T-cell (primary cell): ENCODE data around the gene BBS5. TPM values are rescaled to one million over a fixed set of nuclear protein-coding genes. Genes with fewer than 3 reads are reported as not detected.
A peak's percentile ranks its signal among the peaks of the same experiment; 100 is the strongest.
"Not testable (repeated sequence)": the region's sequence is repeated elsewhere in the genome, so short reads cannot be mapped to it uniquely, and the experiment has no call there.

ENCODE experiments used
- ATAC-seq, 4 experiments: fragments of 200-7000 bp in 3 of 4; fragments of 150-1000 bp in 1 of 4; cut with Tn5 transposase; replicated peaks in 1 of 4; 1 replicate in 3 of 4; 2 replicates in 1 of 4; pipeline ENCODE4 v1.10.0; 2021; ENCODE audit warnings: moderate library complexity in 3 of 4, mild to moderate bottlenecking in 2 of 4, moderate number of reproducible peaks in 1 of 4
- CTCF ChIA-PET, 2 donors: fragments of 300-600 bp; sonication (Branson Sonifier 250); formaldehyde crosslinking; loops; one replicate each; lab custom pipeline; 2022; ENCODE audit warnings: antibody characterized with exemption in 2 of 2; lab: Charles Lee
- POLR2A ChIA-PET, 2 donors: fragments of 300-600 bp; sonication (Branson Sonifier 250); formaldehyde crosslinking; loops; one replicate each; lab custom pipeline; 2022; ENCODE audit warnings: antibody characterized with exemption in 2 of 2; lab: Charles Lee
- DNase-seq, 35 experiments: peaks; one replicate each; pipeline versions ENCODE4 v3.0.0 to v3.0.0-alpha.2; 2013 to 2023
- H3K27ac ChIP-seq: one replicate; pipeline ENCODE4 v1.5.1; 2013; ENCODE audit warnings: low read length
- H3K27me3 ChIP-seq, 2 experiments: replicated peaks in 1 of 2; 1 replicate in 1 of 2; 2 replicates in 1 of 2; pipeline versions ENCODE4 v1.6.1 to v1.7.0; 2013; ENCODE audit warnings: low read length in 1 of 2, mixed read lengths in 1 of 2; ENCODE audit not compliant: control insufficient read depth in 2 of 2, insufficient read depth in 2 of 2; ENCODE audit errors: extremely low read depth in 1 of 2
- H3K36me3 ChIP-seq, 2 donors: 1 replicate in 1 of 2; 2 replicates in 1 of 2; pipeline versions ENCODE4 v1.6.1 to v1.7.0; 2013; ENCODE audit warnings: low read length in 1 of 2; ENCODE audit not compliant: control insufficient read depth in 2 of 2, insufficient read depth in 1 of 2; ENCODE audit errors: extremely low read depth in 1 of 2
- H3K4me1 ChIP-seq, 2 experiments: 1 replicate in 1 of 2; 2 replicates in 1 of 2; pipeline versions ENCODE4 v1.6.1 to v1.7.0; 2013; ENCODE audit warnings: low read length in 2 of 2, mixed read lengths in 1 of 2; ENCODE audit not compliant: insufficient read depth in 2 of 2, control insufficient read depth in 1 of 2; ENCODE audit errors: extremely low read depth in 1 of 2
- H3K4me3 ChIP-seq, 2 donors: 1 replicate in 1 of 2; 2 replicates in 1 of 2; pipeline versions ENCODE4 v1.5.1 to v1.7.0; 2013; ENCODE audit warnings: mild to moderate bottlenecking in 2 of 2, low read length in 1 of 2, moderate library complexity in 1 of 2; ENCODE audit not compliant: control insufficient read depth in 1 of 2; ENCODE audit errors: extremely low read depth in 1 of 2
- H3K9me3 ChIP-seq: 2 replicates; pipeline ENCODE4 v1.7.0; 2013
- H3K27ac Mint-ChIP-seq, 2 donors: one replicate each; pipeline ENCODE4 v1.8.0; 2020 to 2021; ENCODE audit warnings: mild to moderate bottlenecking in 2 of 2, mixed read lengths in 2 of 2
- H3K27me3 Mint-ChIP-seq, 2 donors: one replicate each; pipeline ENCODE4 v1.8.0; 2021 to 2022; ENCODE audit warnings: mixed read lengths in 2 of 2
- H3K36me3 Mint-ChIP-seq: one replicate; pipeline ENCODE4 v1.8.0; 2021; ENCODE audit warnings: mixed read lengths
- H3K4me1 Mint-ChIP-seq, 3 donors: one replicate each; pipeline ENCODE4 v1.8.0; 2020 to 2022; ENCODE audit warnings: mixed read lengths in 3 of 3, mild to moderate bottlenecking in 1 of 3
- H3K4me3 Mint-ChIP-seq, 3 donors: one replicate each; pipeline ENCODE4 v1.8.0; 2020 to 2022; ENCODE audit warnings: mild to moderate bottlenecking in 3 of 3, mixed read lengths in 3 of 3, moderate library complexity in 3 of 3
- H3K9me3 Mint-ChIP-seq, 3 donors: one replicate each; pipeline ENCODE4 v1.8.0; 2020 to 2022; ENCODE audit warnings: mixed read lengths in 3 of 3
- WGBS: methylation state at CpG from one replicate; pipeline ENCODE4 v1.1.5; 2013; ENCODE audit warnings: missing lambda C conversion rate; ENCODE audit not compliant: insufficient coverage; 5-methylcytosine and 5-hydroxymethylcytosine counted together
- total RNA-seq, 35 experiments: library from RNA in 6 of 35; stranded (reverse) in 6 of 35; fragments of 120-200 nt in 1 of 35; gene quantifications; one replicate each; pipeline versions ENCODE4 v1.2.1 to v1.2.4 and lab custom pipeline; 2013 to 2026

Gene BBS5
- total RNA-seq, 5 donors from 2014 or later (not counting 1 experiment from before 2014, with no cell fraction given) = 1.8 to 3.0 (median 2.0) TPM

DNA sequence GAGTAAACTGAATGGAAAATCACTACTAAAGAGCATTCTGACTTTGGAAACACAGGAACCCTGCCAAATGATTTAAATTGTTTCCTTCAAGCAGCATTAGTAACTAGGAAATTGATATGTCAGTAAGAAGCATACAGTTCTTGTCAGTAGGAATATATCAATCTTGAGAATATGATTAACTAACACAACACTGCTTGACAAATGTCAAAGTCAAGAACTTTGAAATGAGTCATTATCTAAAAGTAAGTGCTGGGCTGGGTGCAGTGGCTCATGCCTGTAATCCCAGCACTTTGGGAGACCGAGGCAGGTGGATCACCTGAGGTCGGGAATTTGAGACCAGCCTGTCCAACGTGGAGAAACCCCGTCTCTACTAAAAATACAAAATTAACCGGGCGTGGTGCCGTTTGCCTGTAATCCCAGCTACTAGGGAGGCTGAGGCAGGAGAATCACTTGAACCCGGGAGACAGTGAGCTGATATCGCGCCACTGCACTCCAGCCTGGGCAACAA lies 37.2 kb downstream of the BBS5 start:
- ATAC-seq = not testable (repeated sequence)

DNA sequence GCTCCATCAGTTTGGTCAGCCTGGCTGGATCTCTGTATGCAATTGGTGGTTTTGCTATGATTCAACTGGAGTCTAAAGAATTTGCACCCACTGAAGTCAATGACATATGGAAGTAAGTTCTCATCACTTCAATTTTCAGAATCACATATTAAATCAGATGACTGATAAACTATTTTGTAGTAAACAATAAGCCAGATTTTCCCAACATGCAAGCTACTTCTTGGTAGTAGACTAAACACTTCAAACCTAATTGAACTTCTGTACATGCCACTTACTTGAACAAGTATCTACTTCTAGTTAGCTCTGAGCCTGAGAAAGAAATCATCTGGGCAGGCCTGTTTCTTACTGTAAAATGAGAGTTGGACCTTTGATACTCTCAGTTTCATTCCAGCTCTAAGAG lies 41.6 kb downstream of the BBS5 start:
- POLR2A ChIA-PET = interaction anchor here in 1 of 2 donors (0.6 to 1.1 kb wide), 2 partner anchors 373 to 1851 kb away, joined by 3 read pairs; no protein-coding TSS in a partner anchor

More for the DNA sequence above, 37.2 kb downstream of the BBS5 start:
- H3K4me1 ChIP-seq, H3K4me3 Mint-ChIP-seq, H3K4me3 ChIP-seq, H3K9me3 Mint-ChIP-seq, H3K36me3 Mint-ChIP-seq, POLR2A ChIA-PET, DNase-seq, CTCF ChIA-PET, H3K27me3 ChIP-seq, H3K27ac ChIP-seq, H3K9me3 ChIP-seq, H3K36me3 ChIP-seq, H3K27ac Mint-ChIP-seq, H3K27me3 Mint-ChIP-seq, H3K4me1 Mint-ChIP-seq: not testable (repeated sequence)
- WGBS = 90% methylated on average over 4 of the region's 10 CpGs

DNA sequence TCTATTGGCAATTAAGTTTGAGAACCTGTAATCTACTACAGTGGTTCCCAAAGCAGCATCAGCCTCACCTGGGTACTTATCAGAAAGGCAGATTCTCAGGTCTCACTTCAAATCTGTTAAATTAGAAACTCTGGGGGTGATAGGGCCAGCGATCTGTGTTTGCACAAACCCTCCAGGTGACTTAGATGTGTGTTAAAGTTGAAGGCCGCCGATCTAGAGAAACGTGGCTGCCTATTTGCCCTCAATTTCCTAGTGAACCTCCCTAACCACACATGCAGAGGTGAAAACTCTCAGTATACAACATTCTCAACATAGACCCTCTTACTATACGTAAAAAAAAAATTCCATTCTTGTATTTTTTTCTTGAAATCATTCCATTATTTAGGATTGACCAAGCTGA lies 44.4 kb downstream of the BBS5 start:
- POLR2A ChIA-PET = interaction anchor here in 1 of 2 donors (0.6 to 0.7 kb wide), 2 partner anchors 90 to 419 kb away, joined by 8 to 12 read pairs; no protein-coding TSS in a partner anchor

More for the DNA sequence above, 41.6 kb downstream of the BBS5 start:
- H3K27ac ChIP-seq = no peak overlapping the region
- CTCF ChIA-PET = interaction anchor here in 1 of 2 donors (0.6 kb wide), 1 partner anchor 249 kb away, joined by 3 read pairs; no protein-coding TSS in a partner anchor
- no peak for ATAC-seq
- H3K27me3 Mint-ChIP-seq = no peaks in the 10 kb centered on the region
- no peaks in the 10 kb centered on the region for H3K9me3 ChIP-seq
- no peaks in the 10 kb centered on the region for H3K4me1 Mint-ChIP-seq
- H3K4me3 ChIP-seq = no peak overlapping the region
- no peaks in the 10 kb centered on the region for H3K27me3 ChIP-seq
- DNase-seq = no peak
- no peaks in the 10 kb centered on the region for H3K36me3 Mint-ChIP-seq
- H3K9me3 Mint-ChIP-seq = no peaks in the 10 kb centered on the region
- H3K4me3 Mint-ChIP-seq = no peak overlapping the region
- H3K36me3 ChIP-seq = no peaks in the 10 kb centered on the region
- no peak overlapping the region for H3K27ac Mint-ChIP-seq
- H3K4me1 ChIP-seq = no peaks in the 10 kb centered on the region

DNA sequence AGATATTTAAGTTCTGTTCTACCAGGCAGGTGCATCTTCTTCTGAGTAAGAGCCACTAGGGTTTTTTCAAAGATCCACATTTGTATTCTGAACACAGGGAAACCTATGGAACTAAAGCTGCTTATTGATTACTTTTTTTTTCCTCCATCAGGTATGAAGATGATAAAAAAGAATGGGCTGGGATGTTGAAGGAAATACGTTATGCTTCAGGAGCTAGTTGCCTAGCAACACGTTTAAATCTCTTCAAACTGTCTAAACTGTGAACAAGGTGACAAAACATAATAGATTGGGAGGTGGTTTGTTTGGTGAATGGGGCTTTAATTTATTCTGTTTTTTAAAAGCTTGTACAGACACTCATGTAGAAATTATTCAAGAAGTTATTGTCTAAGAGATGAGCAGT lies 46.1 kb downstream of the BBS5 start:
- DNase-seq (no peak), ATAC-seq (no peak)
- CTCF ChIA-PET = interaction anchor here in 1 of 2 donors (0.6 to 1.2 kb wide), 3 partner anchors 45 to 401 kb away, joined by 5 to 9 read pairs (median 5); no protein-coding TSS in a partner anchor
- no peaks in the 10 kb centered on the region for H3K4me1 Mint-ChIP-seq
- no CpG with 5 or more reads among the region's 2 CpGs for WGBS
- H3K27me3 ChIP-seq = no peaks in the 10 kb centered on the region
- no peaks in the 10 kb centered on the region for H3K27me3 Mint-ChIP-seq
- peaks cover 0 to 5% of the 10 kb centered on the region in 2 donors for H3K36me3 ChIP-seq
- no peak overlapping the region for H3K27ac Mint-ChIP-seq
- H3K9me3 Mint-ChIP-seq = no peaks in the 10 kb centered on the region
- H3K4me3 ChIP-seq = no peak overlapping the region
- H3K36me3 Mint-ChIP-seq = peaks cover 6% of the 10 kb centered on the region
- H3K4me3 Mint-ChIP-seq = no peak overlapping the region
- H3K9me3 ChIP-seq = no peaks in the 10 kb centered on the region
- POLR2A ChIA-PET = interaction anchor here in 1 of 2 donors (0.7 kb wide), 1 partner anchor 129 kb away, joined by 4 read pairs; no protein-coding TSS in a partner anchor
- no peaks in the 10 kb centered on the region for H3K4me1 ChIP-seq
- H3K27ac ChIP-seq = no peak overlapping the region

More for the DNA sequence above, 44.4 kb downstream of the BBS5 start:
- ATAC-seq = no peak
- Histone ChIP-seq H3K36me3 (no peaks in the 10 kb centered on the region), H3K4me3 (no peak overlapping the region), H3K9me3 (no peaks in the 10 kb centered on the region), H3K4me1 (no peaks in the 10 kb centered on the region), H3K27ac (no peak overlapping the region), H3K27me3 (no peaks in the 10 kb centered on the region)
- H3K4me3 Mint-ChIP-seq = no peak overlapping the region
- no peaks in the 10 kb centered on the region for H3K4me1 Mint-ChIP-seq
- H3K36me3 Mint-ChIP-seq = no peaks in the 10 kb centered on the region
- no peak for DNase-seq
- no CpG with 5 or more reads among the region's 5 CpGs for WGBS
- no peaks in the 10 kb centered on the region for H3K9me3 Mint-ChIP-seq
- H3K27me3 Mint-ChIP-seq = no peaks in the 10 kb centered on the region
- H3K27ac Mint-ChIP-seq = no peak overlapping the region
- CTCF ChIA-PET = interaction anchor here in 1 of 2 donors (0.7 kb wide), 1 partner anchor 40 kb away, joined by 7 read pairs; no protein-coding TSS in a partner anchor

DNA sequence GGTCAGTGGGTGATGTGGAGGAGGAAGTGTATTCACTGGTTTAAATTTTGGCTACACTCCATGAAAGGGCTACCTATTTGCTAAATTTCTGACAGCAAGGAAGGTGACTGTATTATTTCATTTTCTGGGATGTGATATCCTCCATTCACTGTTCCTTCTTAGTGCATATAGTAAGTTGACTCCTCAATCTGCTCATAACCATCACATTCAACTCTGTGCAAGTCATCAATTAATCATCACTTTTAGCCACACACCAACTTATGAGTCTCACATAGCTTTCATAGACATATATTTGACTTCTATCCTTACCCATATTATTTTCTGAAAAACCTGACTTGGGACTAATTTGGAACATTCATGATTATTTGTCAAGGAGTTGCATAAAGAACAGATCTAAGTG lies 47.2 kb downstream of the BBS5 start:
- CTCF ChIA-PET = no interaction called here
- Mint-ChIP-seq H3K36me3 (peaks cover 9% of the 10 kb centered on the region), H3K4me1 (no peaks in the 10 kb centered on the region), H3K9me3 (no peaks in the 10 kb centered on the region), H3K27me3 (no peaks in the 10 kb centered on the region), H3K4me3 (no peak overlapping the region), H3K27ac (no peak overlapping the region)
- H3K27me3 ChIP-seq = no peaks in the 10 kb centered on the region
- no peaks in the 10 kb centered on the region for H3K9me3 ChIP-seq
- no peak overlapping the region for H3K27ac ChIP-seq
- POLR2A ChIA-PET = no interaction called here
- H3K4me1 ChIP-seq = no peaks in the 10 kb centered on the region
- H3K36me3 ChIP-seq = peaks cover 0 to 8% of the 10 kb centered on the region in 2 donors
- no peak for ATAC-seq
- H3K4me3 ChIP-seq = no peak overlapping the region
- DNase-seq = no peak

DNA sequence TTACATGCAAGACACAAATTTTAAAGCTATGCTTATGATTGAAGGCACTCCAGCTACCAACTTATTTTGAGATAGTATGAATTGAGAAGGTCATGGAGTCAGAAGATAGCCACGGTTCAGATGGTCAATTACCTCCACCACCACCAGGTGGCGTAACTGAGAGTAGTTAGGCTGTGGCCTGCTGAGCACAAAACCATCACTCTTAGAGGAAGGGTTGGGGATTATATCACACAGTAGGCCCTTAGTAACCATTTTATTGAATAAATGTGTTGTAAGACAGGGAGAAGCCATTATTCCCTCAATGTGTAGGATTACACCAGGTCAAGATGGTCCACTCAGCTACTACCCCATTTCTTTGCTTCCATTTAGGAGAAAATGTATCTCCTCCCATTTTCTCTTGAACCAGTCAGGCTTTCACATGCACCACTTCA lies 49.0 kb downstream of the BBS5 start:
- H3K27me3 ChIP-seq = no peaks in the 10 kb centered on the region
- H3K4me1 ChIP-seq = no peaks in the 10 kb centered on the region
- Mint-ChIP-seq H3K36me3 (peaks cover 9% of the 10 kb centered on the region), H3K4me1 (no peaks in the 10 kb centered on the region), H3K9me3 (no peaks in the 10 kb centered on the region), H3K27me3 (no peaks in the 10 kb centered on the region), H3K4me3 (no peak overlapping the region), H3K27ac (no peak overlapping the region)
- ChIA-PET CTCF (interaction anchor here (0.6 to 1.7 kb wide), 9 partner anchors 21 to 403 kb away, joined by 3 to 6 read pairs (median 3); no protein-coding TSS in a partner anchor), POLR2A (no interaction called here)
- no CpG with 5 or more reads among the region's 2 CpGs for WGBS
- ATAC-seq = peak; percentile 65 to 85 (median 68)
- H3K27ac ChIP-seq = no peak overlapping the region
- peaks cover 0 to 8% of the 10 kb centered on the region in 2 donors for H3K36me3 ChIP-seq
- DNase-seq = peak; percentile 26 to 84 (median 64)
- H3K4me3 ChIP-seq = no peak overlapping the region
- H3K9me3 ChIP-seq = no peaks in the 10 kb centered on the region
